ENCODE measurements around the gene TXNRD1.

TXNRD1 gene

GRCh38 chr12:104285740-104286515 is 70.3 kb downstream of the TXNRD1 start:
- DNase-seq, result no peak

GRCh38 chr12:104286516-104287482 is 71.2 kb downstream of the TXNRD1 start:
- DNase-seq, result peak; percentile 93

GRCh38 chr12:104288635-104289274 is 73.2 kb downstream of the TXNRD1 start:
- DNase-seq, result peak; percentile 85

GRCh38 chr12:104290320-104290719 is 74.7 kb downstream of the TXNRD1 start:
- no peak for DNase-seq

- no peak for DNase-seq
Measured at GRCh38 chr12:104290855-104291254, 75.3 kb downstream of the TXNRD1 start.

- no peak for DNase-seq
Measured at GRCh38 chr12:104291867-104292524, 76.4 kb downstream of the TXNRD1 start.

GRCh38 chr12:104292872-104293794 is 77.6 kb downstream of the TXNRD1 start:
- DNase-seq, result no peak

- DNase-seq, result peak; percentile 31
Measured at GRCh38 chr12:104294158-104294859, 78.7 kb downstream of the TXNRD1 start.

GRCh38 chr12:104294927-104295668 is 79.5 kb downstream of the TXNRD1 start:
- DNase-seq, result no peak

GRCh38 chr12:104295954-104296353 is 80.4 kb downstream of the TXNRD1 start:
- DNase-seq, result no peak

- no peak for DNase-seq
Measured at GRCh38 chr12:104296718-104297117, 81.1 kb downstream of the TXNRD1 start.

- DNase-seq, result no peak
Measured at GRCh38 chr12:104297477-104298113, 82.0 kb downstream of the TXNRD1 start.

GRCh38 chr12:104299842-104300481 is 84.4 kb downstream of the TXNRD1 start:
- DNase-seq, result no peak

- DNase-seq, result peak; percentile 95
Measured at GRCh38 chr12:104303538-104304151, 88.1 kb downstream of the TXNRD1 start, which contains the start of gene EID3. Gene EID3, plus strand, starts transcription at chr12:104303739. Its CDS starts 196 bp downstream, at chr12:104303935.

GRCh38 chr12:104304261-104305009 is 88.9 kb downstream of the TXNRD1 start:
- DNase-seq, result no peak

- DNase-seq, result no peak
Measured at GRCh38 chr12:104305349-104305748, 89.8 kb downstream of the TXNRD1 start.

GRCh38 chr12:104306376-104306775 is 90.8 kb downstream of the TXNRD1 start:
- DNase-seq, result no peak
